GM19455 (cell line): ENCODE data around the gene RPL28.
"Not testable (repeated sequence)": the region's sequence is repeated elsewhere in the genome, so short reads cannot be mapped to it uniquely, and the experiment has no call there.

Source experiments
- ATAC-seq: cut with Tn5 transposase; IDR thresholded peaks from one replicate; pipeline ENCODE4 v1.9.1; 2021; ENCODE audit not compliant: unreplicated experiment

RPL28 gene

GRCh38 chr19:55391191-55391670 lies 5.5 kb downstream of the RPL28 start:
- no peak for ATAC-seq

DNA sequence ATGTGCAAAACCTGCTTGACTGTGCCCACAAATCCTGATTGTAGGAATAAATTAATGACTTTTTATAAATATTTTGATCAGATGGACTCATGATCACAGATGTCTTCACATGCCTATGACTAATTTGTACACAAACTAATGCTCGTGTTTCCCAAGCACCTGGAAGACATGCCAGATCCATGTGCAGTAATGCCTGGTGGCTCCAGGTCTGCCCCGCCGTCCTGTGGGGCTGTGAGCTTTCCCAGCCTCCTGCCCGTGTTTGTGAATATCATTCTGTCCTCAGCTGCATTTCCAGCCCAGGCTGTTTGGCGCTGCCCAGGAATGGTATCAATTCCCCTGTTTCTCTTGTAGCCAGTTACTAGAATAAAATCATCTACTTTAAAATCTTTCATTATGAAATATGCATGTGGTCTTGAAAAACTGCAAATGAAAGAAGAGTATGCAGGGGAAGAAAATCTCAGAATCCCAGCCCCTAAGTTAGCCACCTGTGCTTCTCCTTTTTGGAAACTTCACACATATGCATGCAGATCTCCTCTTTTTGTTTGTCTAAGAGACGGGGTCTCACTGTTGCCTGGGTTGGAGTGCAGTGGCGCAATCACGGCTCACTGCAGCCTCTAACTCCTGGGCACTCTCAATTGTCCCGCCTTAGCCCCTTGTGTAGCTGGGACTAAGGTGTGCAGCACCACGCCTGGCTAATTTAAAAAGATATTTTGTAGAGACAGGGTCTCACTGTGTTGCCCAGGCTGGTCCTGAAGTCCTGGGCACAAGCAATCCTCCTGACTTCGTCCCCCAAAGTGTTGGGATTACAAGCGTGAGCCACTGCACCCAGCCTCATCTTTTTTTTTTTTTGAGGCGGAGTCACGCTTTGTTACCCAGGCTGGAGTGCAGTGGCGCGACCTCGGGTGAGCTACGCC lies 6.2 kb downstream of the RPL28 start:
- no peak for ATAC-seq

- no peak for ATAC-seq
Observed at GRCh38 chr19:55392820-55393761, 7.4 kb downstream of the RPL28 start.

DNA sequence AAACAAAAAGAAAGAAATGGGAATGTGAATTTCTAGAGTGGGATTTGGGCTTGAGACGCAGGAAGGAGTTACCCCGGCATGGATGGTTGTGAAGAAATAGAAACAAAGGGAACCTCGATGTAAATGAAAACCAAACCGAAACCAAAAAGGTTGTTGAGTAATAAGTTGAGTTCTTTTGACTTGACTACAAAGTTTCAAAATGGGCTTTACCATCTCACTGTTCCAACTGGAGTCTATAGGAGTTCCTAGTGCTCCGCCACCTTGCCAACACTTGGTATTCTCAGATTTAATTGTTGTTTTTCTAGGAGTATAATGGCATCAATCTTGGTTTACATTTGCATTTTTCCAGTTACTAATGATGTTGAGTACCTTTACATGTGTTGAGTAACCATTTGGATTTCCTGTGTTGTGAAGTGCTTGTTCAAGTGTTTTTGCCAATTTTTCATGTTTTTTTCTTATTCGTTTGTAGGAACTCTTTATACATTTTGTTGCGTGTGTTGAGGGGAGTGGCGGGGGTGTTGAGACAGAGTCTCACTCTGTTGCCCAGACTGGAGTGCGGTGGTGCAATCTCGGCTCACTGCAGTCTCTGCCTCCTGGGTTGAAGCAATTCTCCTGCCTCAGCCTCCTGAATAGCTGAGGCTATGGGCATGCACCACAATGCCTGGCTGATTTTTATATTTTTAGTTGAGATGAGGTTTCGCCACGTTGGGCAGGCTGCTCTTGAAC lies 12.6 kb downstream of the RPL28 start:
- ATAC-seq: no peak

- no peak for ATAC-seq
Observed at GRCh38 chr19:55400281-55401087, 14.8 kb downstream of the RPL28 start.

DNA sequence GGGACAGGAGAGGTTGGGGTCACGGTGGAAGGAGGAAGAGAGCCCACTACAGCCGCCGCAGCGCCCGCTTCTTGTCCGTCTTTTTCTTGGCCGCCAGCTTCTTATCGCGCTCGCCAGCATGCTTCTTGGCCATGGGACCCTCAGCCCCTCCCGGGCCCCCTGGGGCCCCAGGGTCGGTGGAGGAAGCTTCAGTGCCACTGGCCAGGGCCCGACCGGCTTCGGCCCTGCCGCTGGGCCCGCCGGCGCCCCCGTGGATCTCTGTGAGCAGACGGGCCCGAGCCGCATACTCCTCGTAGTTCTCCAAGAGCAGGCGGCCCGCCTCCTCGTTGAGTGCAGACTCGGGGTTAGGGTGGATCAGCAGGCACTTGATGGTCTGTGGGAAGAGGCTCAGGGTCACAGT lies 15.7 kb downstream of the RPL28 start:
- ATAC-seq: not testable (repeated sequence)

DNA sequence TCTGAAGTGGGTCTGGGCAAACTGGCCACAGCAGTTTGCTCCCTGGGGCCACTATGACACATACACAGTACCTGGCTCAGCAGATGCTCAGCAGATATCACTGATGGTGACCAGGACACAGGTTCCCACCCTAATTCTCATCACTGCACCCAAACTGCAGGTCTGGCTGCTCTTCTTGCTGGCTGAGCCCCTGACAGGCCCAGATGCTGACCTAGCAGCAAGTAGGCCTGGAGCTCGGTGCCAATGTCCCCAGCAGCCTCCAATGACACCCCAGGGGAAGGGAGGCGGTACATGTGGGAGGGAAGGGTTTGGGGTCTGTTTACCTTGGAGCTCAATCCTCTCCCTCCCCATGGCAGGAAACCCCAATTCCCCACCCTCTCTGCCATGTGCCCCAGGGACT lies 16.8 kb downstream of the RPL28 start:
- no peak for ATAC-seq

DNA sequence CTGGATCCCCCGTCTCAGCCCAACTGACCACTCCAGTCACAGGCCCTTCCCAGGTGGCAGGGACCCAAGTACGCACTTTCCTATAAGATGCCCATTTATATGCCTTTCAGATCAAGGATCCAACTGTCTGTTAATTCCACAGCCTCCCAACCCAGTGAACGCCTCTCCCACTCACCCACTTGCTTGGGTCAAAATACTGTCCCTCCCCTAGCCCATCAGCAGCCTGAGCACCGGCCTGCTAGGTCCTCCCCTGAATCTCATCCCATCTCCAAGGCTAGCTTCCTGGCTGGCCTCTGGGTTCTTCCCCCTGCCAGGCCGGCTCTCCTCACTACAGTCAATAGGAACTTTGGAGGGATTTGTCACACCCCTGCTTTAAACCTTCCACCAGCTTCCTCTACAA lies 19.9 kb downstream of the RPL28 start:
- ATAC-seq: no peak

DNA sequence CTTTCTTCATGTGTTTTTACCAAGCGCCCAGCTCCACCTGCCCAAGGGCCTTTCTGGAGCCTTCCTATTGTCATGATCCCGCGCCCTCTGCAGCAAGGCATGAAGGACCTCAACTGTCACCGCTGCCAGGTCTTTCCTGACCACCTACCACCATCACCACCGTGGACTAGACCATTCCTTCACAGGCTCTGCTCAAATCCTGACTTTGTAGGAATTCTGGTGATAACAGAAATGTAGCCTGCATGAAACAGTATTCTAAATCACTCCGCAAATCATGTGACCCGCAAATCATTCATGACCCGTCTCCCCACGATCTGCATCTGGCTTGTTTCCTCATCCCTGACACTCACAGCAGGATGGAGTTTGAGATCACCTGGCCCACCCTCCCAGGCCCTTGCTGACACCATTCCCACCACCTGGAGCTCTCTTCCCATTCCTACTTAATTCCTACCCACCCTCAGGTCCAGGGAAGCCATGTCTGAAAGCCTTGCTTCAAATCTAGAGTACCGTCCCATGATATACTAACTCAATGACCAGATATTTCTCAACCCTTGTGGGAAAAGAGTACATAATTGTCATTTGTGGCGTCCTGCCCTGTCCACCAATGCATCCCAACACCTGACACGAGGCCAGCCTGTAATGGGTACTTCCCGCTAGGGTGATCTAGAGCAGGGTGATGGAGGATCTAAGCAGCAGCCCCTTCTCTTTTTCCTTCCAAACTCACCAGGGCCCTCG lies 20.5 kb downstream of the RPL28 start:
- ATAC-seq: no peak

GRCh38 chr19:55406826-55407549 lies 21.3 kb downstream of the RPL28 start:
- peak; percentile 5 for ATAC-seq

DNA sequence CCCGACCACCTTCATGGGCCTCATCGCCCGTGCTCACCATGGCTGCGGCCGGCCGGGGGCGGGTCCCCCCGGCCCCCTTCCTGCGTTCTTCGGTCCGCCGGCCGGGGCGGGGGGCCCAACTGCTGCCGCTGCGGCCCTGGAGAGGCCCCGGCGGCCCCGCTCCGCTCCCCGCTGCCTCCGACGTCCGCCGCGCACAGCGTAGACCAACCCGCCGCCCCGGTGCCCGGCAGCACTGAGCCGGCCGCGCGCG lies 21.7 kb downstream of the RPL28 start, which contains the start of gene UBE2S:
Gene UBE2S, minus strand, starts transcription at position 239 of the 250 bp plus-strand sequence. Its CDS starts 199 bp downstream, at position 40.
- ATAC-seq: not testable (repeated sequence)

DNA sequence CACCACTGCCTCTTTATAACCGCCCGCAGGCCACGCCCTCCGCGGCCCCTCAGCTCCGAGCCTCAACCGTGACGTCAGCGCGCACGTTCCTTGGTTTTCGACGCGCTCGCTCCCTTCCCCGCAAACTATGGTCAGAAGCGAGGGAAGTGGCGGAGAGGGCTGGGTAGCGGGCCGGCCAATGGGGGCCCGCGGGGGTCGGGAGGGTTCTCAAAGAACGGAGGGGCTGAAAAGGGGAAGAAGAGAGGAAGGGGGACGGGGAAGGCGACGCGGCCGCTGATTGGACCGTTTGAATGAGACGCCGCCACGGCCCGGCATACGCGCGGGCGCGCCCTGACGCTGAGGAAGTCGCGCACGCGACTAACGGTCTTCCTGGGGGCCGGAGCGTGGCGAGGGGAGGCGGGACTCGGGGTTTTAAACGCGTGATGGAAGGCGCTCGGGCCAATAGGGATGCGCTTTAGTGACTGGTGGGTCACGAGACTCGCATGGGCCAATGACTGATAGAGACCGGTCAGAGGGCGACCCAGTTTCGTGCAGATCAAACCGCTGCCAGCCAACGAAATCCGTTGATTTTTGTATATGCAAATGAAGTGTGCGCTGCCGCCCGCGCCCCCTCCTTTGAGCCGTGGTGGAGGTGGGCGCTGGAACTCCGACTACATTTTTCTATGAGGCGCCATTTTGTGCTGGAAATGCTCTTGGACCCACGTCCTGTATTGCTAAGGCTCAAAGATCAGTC lies 22.2 kb downstream of the RPL28 start:
- peak; percentile 80 for ATAC-seq

- ATAC-seq: no peak
Observed at GRCh38 chr19:55408533-55408872, 22.8 kb downstream of the RPL28 start.

DNA sequence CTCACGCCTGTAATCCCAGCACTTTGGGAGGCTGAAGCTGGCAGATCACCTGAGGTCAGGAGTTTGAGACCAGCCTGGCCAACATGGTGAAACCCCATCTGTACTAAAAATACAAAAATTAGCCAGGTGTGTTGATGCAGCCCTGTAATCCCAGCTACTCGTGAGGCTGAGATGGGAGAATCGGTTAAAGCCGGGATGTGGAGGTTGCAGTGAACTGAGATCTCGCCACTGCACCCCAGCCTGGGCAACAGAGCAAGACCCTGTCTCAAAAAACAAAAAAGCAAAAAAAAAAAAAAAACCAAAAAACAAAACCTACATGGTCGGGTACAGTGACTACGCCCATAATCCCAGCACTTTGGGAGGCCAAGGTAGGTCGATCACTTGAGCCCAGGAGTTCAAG lies 23.4 kb downstream of the RPL28 start:
- not testable (repeated sequence) for ATAC-seq

DNA sequence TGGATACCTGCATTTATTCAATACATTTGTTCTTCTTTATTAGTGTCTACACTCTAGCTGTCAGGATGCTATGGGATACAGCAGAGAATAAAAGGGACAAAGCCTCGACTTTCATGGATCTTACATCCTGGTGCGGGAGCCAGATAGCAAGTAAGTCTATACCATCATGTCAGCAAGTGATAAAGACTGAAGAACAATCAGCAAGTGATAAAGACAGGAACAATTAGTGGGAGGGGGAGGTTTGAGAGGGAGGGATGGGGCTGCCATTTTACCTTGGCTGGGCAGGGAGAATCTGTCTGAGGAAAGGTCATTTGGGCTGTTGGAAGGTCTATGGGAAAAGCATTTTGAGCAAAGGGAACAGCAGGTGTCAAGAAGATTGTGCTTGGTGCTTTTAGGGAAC lies 24.4 kb downstream of the RPL28 start:
- no peak for ATAC-seq

DNA sequence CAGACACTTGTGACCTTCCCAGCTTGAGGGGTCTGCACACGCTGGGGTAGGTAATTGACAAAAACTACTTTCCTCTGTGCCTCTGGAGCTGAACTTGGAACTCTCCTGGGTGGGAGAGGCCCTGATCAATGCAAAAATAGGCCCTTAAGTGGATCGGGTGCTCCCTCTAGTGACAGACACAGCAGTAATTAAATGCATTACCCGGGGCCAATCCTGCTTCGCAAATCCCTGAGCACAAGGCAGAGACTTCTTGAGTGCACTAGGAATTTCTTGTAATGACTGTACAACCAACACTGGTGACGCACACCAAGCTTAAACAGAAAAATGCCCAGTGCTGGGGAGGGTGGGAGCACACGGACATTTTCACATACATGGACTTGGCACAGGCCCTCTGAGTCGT lies 32.5 kb downstream of the RPL28 start:
- no peak for ATAC-seq

GRCh38 chr19:55419103-55419502 lies 33.4 kb downstream of the RPL28 start:
- ATAC-seq: no peak

- no peak for ATAC-seq
Observed at GRCh38 chr19:55419624-55420236, 34.0 kb downstream of the RPL28 start.
